ENCODE measurements around the gene INTS4.
"Not testable (repeated sequence)": the region's sequence is repeated elsewhere in the genome, so short reads cannot be mapped to it uniquely, and the experiment has no call there.

Gene INTS4

DNA sequence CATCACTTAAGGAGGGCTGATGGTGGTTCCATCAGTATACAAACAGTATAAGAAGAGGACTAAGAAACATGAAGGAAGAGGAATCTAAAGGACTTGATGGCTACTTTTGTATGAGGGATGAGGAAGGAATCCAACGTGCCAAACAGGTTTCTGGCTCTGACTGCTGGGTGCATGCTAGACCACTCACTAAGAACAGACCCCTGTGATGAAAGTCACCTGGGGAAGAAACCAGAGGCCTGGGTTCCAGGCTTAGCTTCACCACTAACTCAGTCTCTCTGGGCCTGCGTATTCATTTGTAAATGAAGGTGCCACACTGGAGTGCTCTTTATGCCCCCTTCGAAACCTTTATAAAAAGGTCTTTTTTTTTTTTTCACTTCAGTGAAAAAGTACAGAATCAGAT, 118.4 kb downstream of the INTS4 start:
- DNase-seq = no peak

- no peak for DNase-seq
Measured at GRCh38 chr11:77874206-77874605, 120.3 kb downstream of the INTS4 start.

DNA sequence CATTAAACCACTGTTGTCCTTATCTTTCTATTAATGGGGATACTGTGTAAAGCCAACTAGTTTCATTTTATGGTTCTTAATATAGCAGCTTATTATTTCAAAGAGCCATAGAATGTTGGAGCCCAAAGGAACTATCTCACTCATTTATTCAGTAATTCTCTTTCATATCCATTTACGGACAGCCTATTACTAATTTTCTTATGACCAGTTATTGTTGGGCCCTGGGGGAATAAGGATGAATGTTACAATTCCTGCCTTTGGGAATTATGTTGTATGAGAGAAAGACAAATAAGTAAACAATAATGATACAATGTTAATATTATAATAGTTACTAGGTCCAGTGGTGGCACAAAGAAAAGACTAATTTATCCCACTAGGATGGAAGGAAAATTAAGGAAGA, 121.1 kb downstream of the INTS4 start:
- no peak for DNase-seq

- DNase-seq = no peak
Measured at GRCh38 chr11:77871855-77872254, 122.6 kb downstream of the INTS4 start.

- DNase-seq = no peak
Measured at GRCh38 chr11:77868744-77869143, 125.7 kb downstream of the INTS4 start.

GRCh38 chr11:77866336-77866735, 128.1 kb downstream of the INTS4 start:
- no peak for DNase-seq

DNA sequence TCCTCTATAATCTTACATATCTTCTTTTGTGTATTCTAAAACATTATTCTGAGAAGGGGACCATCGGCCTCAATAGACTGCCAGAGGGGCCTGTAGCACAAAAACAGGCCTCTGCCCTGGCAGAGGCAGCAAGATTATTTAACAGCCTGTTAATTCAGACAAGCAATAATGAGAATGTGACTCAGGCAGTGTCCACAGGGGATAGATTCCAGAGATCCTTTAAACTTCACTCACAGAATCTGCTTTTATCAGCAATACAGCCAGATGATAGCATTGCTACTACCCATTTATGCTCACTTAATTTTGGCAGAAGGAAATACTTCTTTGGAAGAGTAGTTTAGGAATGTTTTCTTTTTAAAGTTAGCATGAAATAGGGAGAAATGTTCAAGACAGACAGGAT, 128.7 kb downstream of the INTS4 start:
- no peak for DNase-seq

- DNase-seq = not testable (repeated sequence)
Measured at GRCh38 chr11:77861444-77861843, 133.0 kb downstream of the INTS4 start.

GRCh38 chr11:77857906-77858457, 136.5 kb downstream of the INTS4 start:
- not testable (repeated sequence) for DNase-seq

- no peak for DNase-seq
Measured at GRCh38 chr11:77854838-77855237, 139.6 kb downstream of the INTS4 start.

GRCh38 chr11:77851503-77851902, 143.0 kb downstream of the INTS4 start:
- no peak for DNase-seq

DNA sequence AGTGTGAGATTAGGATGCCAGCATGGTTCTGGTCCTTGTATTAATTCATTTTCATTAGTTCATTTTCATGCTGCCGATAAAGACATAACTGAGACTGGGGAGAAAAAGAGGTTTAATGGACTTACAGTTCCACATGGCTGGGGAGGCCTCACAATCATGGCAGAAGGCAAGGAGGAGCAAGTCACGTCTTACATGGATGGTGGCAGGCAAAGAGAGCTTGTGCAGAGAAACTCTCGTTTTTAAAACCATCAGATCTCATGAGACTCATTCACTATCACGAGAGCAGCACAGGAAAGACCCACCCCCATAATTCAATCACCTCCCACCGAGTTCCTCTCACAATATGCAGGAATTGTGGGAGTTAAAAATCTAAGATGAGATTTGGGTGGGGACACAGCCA, 150.8 kb downstream of the INTS4 start:
- not testable (repeated sequence) for DNase-seq

GRCh38 chr11:77842441-77843121, 151.9 kb downstream of the INTS4 start:
- DNase-seq = no peak

- no peak for DNase-seq
Measured at GRCh38 chr11:77833302-77833701, 161.2 kb downstream of the INTS4 start.

DNA sequence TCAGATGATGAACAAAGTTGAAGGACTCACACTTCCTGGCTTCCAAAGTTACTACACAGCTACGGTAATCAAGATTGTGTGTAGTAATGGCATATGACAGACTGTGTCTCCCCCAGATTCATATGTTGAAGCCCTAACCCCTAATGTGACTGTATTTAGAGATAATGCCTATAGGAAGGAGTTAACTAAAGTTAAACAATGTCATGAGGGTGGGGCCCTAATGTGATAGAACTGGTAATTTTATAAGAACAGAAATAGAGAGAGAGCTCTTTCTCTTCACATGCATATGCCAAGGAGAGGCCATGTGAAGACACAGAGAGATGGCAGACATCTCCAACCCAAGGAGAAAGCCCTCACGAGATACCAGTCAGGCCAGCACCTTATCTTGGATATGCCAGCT, 165.5 kb downstream of the INTS4 start:
- no peak for DNase-seq
